GM12891 (cell line): ENCODE results near the gene SOCS7.

Experiments
- PAX5 ChIP-seq: IDR thresholded peaks from 2 replicates; pipeline ENCODE4 v1.6.1; 2011; ENCODE audit warnings: low read length, moderate library complexity, mild to moderate bottlenecking; ENCODE audit not compliant: insufficient read depth, severe bottlenecking
- POLR2A ChIP-seq: IDR thresholded peaks from 2 replicates; pipeline ENCODE4 v1.6.1; 2011; ENCODE audit warnings: low read depth, low read length, control low read depth
- POLR2AphosphoS5 ChIP-seq: IDR thresholded peaks from 2 replicates; pipeline ENCODE4 v1.6.1; 2011; ENCODE audit warnings: low read depth, low read length, control low read depth
- POU2F2 ChIP-seq: IDR thresholded peaks from 2 replicates; pipeline ENCODE4 v1.6.1; 2011; ENCODE audit warnings: low read depth, mild to moderate bottlenecking, control low read depth, low read length, moderate library complexity
- SPI1 ChIP-seq: IDR thresholded peaks from 2 replicates; pipeline ENCODE4 v1.6.1; 2011; ENCODE audit warnings: low read depth, low read length, control low read depth
- TAF1 ChIP-seq: IDR thresholded peaks from 2 replicates; pipeline ENCODE4 v1.6.1; 2011; ENCODE audit warnings: low read depth, low read length, control low read depth

DNA sequence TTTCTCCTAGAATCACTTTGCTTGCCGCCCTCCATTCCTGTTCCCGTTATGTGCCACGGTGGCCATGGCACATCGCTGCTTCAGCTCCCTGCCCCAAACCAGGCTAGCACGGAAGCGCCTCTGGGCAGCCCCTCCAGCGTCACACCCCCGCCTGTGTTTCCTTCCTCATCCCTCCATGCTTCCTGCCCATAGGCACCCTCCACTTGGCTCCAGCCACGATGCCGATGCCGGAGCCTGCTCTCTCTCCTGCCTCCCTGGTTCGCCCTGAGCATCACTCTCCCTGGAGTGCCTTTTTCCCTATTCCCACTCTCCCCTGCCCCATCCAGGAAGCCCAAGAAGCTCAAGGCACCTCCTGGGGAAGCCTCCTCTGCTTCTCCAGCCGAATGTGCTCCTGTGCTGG is 73.4 kb downstream of the SOCS7 start:
- TF ChIP-seq POLR2A: no peak
- no peak for TF ChIP-seq POLR2AphosphoS5
- TF ChIP-seq SPI1: no peak
- no peak for TF ChIP-seq TAF1
- no peak for TF ChIP-seq POU2F2
- TF ChIP-seq PAX5: no peak
